ENCODE data around the gene DEPDC4.
"Not testable (repeated sequence)": the region's sequence is repeated elsewhere in the genome, so short reads cannot be mapped to it uniquely, and the experiment has no call there.

DEPDC4 gene

DNA sequence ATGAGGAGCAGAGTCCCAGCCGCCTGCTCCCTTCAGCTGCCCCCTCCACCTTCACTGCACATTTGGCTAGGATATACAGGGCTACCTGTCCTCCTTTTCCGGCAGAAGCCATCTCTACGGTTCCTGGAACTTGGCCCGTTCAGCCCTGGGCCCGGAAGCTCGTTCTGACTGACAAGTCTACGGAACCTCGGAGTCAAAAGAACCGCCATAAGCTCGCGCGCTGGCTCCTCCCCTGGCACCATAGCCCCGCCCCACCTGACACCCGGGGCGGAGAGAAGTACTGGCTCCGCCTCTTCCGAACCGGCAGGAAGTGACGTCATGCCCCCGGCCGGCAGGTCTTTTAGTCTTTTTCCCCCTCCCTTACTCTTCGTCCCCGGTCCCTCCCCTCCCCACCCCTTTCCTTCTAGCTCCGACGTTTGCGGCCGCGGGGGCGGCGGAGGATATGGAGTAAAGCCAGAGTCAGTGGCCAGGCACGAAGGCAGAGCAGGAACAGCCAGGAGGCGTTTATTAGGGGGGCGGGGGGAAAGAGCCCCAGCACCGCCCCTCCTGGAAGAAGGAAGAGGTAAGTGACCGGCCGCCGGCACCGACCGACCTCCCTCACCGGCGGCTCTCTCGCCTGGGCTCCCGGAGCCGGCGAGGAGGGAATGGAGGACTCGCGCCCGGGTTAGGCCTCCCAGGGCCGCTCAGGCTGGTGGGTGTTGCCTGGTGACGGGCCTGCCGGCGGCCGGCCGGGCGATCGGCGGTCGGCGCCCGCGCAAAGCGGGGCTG lies at the start of gene DEPDC4, which contains the start of gene SCYL2:
Gene DEPDC4, minus strand, starts transcription at position 245 of the 768 bp plus-strand sequence. Its CDS starts 3 bp downstream, at position 242.
Gene SCYL2, plus strand, starts transcription at position 343 of the 768 bp plus-strand sequence. CDS start 15,794 bp downstream, outside the sequence.
- DNase-seq = peak; percentile 97

DNA sequence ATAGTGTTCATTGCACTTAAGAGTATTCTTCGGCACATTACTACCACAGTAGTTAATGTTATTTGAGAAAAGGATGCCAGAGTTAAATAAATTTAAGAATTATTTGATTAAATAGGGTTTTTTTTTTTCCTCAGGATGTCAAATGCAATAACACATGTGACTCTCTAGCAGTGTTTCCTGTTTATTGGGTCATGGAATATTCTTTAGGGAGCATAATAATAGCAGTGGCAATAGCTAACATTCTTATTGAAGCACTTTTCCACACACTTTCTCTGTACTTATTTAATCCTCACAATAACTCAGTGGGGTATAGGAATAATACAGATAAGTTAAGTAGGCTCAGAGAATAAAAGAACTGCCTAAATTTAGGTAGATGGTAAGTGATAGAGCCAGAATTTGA lies 44.4 kb upstream of the DEPDC4 start:
- DNase-seq = no peak

GRCh38 chr12:100308138-100308537 lies 41.3 kb upstream of the DEPDC4 start:
- DNase-seq = not testable (repeated sequence)

- not testable (repeated sequence) for DNase-seq
These were observed 37.5 kb upstream of the DEPDC4 start for GRCh38 chr12:100304334-100304733.

DNA sequence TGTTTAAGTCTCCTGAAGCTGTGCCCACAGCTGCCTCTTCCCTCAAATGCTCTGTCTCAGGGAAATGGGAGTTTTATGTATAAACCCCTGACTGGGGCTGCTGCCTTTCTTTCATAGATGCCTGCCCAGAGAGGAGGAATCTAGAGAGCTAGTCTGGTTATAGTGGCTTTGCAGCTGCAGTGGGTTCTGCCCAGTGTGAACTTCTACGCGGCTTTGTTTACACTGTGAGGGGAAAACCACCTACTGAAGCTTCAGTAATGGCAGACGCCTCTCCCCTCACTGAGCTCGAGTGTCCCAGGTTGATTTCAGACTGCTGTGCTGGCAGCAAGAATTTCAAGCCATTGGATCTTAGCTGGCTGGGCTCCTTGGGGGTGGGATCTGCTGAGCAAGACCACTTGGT lies 37.0 kb upstream of the DEPDC4 start:
- DNase-seq = no peak

GRCh38 chr12:100302081-100302480 lies 35.2 kb upstream of the DEPDC4 start:
- no peak for DNase-seq

- DNase-seq = no peak
These were observed 29.1 kb upstream of the DEPDC4 start for GRCh38 chr12:100295764-100296555.

GRCh38 chr12:100294366-100294765 lies 27.5 kb upstream of the DEPDC4 start:
- not testable (repeated sequence) for DNase-seq

DNA sequence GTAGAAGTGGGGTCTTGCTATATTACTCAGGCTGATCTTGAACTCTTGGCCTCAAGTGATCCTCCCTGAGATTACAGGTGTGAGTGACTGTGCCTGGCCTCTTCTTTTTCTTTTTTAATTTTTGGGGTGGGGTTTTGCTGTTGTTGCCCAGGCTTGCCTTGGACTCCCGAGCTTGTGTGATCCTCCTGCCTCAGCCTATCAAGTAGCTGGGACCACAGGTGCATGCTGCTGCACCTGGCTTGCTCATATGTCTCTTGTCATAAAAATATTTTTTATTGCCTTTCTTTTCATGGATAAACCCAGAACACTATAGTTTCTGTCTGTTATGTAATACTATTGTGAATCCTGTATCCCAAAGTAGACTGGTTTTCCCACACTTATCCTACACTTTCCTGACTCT lies 26.1 kb upstream of the DEPDC4 start:
- DNase-seq = no peak

DNA sequence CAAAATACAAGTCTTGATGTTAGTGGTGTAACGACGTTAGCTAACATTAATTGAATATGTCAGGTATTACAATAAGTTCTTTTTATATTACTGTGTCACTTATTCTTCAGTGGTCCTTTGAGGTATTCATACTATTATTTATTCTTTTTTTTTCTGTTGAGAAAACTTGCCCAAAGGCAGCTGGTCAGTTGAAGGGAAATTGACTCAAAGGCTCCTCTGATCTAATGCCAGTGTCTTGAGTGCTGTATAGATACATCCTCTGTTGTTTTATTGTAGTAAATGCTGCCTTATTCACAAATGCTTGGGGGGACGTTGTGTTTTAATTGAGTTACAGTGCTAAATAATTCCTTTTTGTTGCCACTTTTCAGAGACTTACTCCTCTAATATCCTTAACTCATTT lies 23.1 kb upstream of the DEPDC4 start:
- no peak for DNase-seq

- no peak for DNase-seq
These were observed 22.2 kb upstream of the DEPDC4 start for GRCh38 chr12:100289038-100289437.

DNA sequence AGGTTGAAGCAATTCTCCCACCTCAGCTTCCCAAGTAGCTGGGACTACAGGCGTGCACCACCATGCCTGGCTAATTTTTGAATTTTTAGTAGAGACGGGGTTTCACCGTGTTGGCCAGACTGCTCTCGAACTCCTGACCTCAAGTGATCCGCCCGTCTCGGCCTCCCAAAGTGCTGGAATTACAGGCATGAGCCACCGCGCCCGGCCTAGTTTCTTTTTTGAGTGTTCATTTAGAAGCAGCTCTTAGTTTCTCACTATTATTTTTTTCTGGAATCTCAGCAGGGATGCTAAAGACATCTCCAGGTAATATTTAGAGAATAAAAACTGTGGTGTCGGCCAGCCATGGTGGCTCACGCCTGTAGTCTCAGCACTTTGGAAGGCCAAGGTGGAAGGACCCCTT lies 17.7 kb upstream of the DEPDC4 start:
- not testable (repeated sequence) for DNase-seq

DNA sequence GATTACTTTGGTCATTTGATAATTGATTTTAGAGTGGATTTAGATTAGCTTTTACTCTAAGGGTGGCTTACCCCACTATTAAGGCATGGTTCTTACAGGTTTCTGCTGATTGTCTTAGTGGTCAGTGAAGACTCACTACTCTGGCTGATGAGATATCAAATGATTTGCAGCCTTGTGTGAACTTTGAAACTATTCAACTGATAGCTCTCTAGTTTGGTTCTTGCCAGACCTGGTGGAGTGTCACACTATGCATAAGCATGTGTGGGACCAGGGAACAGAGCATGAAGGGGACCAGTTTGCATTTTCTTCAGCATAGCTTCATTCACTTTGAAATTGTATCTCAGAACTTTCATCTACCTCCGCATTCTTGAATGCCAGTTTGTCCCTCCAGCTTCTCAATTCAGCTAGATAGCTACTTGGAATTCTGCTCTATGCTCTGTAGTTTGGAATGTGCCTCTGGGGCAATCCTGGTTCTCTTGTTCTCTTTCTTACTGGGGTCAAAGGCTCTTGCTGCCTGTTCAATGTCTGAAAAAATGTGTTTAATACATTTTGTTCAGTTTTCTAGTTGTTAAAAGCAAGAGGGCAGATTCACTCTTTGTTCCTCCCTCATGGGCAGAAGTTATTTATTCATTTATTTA lies 12.8 kb upstream of the DEPDC4 start:
- no peak for DNase-seq

GRCh38 chr12:100279159-100279558 lies 12.3 kb upstream of the DEPDC4 start:
- no peak for DNase-seq

DNA sequence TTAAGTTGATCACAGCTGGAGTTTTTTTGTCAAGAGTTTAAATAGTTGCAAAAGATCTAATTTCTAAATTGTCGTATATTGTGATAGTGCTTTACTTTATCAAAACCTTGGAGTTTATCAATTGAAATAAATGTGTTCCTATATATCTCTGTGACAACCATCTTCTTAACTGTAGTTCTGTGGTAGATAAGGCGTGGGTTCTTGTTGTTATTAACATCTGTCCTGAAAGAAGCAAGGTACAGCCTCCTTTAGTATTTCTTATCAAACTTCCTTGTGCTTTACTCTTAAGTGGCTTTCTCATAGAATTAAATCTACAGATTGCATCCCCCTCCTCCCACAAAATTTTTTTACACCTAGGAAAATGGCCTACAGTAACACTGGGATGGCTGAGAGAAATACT lies 7.4 kb upstream of the DEPDC4 start:
- DNase-seq = no peak

DNA sequence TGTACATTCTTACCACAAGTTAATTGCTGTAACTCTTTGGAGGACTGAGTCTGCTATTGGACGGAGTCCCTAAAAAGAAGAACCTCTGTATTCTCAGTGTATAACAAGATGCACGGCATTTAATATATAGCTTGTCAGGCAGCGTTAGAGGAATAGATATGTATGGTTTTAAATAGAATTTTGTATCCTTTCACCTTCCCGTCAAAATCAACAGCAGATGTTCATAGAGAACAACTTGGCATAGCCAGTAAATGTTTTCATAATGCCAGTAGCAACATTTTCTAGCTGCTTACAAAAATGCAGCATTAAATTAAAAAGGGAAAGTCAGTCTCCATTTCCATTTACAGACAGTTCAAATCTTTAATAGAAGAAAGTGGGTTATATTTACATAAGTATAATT lies 6.9 kb upstream of the DEPDC4 start:
- no peak for DNase-seq

DNA sequence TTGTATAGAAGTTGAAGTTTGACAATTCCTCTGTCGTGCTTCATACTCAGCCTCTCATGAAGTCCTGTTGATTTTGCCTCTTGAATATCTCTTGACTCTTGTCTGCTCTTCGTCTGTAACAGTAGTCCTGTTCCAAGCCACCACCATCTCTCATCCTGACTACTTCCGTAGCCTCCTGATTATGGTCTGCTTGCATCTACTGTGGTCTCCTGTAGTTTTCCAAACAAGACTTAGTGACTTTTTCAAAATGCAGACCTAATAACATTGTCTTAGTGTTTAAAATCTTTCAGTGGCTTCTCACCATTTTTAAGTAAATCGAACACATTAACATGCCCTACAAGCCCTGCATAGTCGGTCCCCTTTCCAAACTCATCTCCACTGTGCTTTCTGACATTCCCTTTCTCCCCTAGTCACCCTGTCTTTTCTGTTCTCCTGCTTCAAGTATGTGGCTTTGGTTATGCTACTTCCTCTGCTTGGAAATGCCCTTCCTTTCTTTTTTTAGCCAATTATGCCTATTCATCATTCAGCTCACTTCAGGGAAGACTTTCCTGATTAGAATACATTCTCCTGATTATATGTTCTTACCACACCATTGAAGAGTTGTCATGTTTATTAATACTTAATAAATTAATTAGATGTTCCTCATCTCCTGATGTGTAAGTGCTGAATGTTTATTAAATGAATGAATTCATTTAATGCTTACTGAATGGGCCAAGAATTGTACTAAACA lies 2.1 kb upstream of the DEPDC4 start:
- DNase-seq = no peak

GRCh38 chr12:100267603-100268281 lies 863 bp upstream of the DEPDC4 start:
- DNase-seq = peak; percentile 25

DNA sequence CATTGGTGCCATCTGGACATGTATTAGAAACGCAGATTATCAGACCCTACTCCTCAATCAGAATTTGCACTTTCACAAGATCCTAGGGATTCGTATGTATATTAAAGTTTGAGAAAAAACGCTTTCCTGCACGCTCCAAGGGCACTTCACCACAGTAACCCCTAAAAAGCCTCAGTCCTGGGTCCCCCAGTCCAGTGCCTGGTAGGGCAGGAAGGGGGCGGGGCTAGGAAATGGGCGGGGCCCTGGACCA lies 369 bp downstream of the DEPDC4 start:
- peak; percentile 94 for DNase-seq

- no peak for DNase-seq
These were observed 921 bp downstream of the DEPDC4 start for GRCh38 chr12:100265732-100266584.

- DNase-seq = not testable (repeated sequence)
These were observed 1.8 kb downstream of the DEPDC4 start for GRCh38 chr12:100265107-100265506.

DNA sequence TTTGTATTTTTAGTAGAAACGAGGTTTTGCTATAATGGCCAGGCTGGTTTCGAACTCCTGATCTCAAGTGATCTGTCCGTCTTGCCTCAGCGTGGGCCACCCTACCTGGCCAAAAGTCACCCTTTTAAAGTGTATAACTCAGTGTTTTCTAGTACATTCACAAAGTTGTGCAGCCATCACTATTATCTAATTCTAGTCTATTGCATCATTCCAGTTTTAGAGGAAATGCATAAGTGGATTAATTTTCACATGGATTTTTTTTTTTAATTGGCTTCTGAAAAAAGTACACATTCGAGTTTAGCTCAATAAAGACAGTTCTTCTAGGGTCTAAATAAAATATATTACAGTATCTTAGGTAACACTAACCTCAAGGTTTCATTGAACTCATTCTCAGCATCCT lies 3.7 kb downstream of the DEPDC4 start:
- DNase-seq = no peak

All from activated CD4-positive, alpha-beta T cell treated with anti-CD3 and anti-CD28 coated beads, Interleukin-10, Interleukin-2, amounts not matched to agents 100 ng/mL and 50 ng/mL, durations not matched to agents 16 hours and 8 hours (primary cell).